AG09309 (cell line): ENCODE measurements around the gene CHTF18.
A peak's percentile ranks its signal among the peaks of the same experiment; 100 is the strongest.

ENCODE experiments used
- DNase-seq: peaks from one replicate; pipeline ENCODE4 v3.0.0-alpha.2; 2010; ENCODE audit warnings: low read depth
- H3K4me3 ChIP-seq: 2 replicates; pipeline ENCODE4 v1.5.1; 2011; ENCODE audit warnings: mild to moderate bottlenecking, low read depth, low read length, moderate library complexity; ENCODE audit not compliant: control insufficient read depth
- TF ChIP-seq, protein P1 (sequence below): IDR thresholded peaks from 2 replicates; pipeline ENCODE4 v1.5.1; 2011; ENCODE audit warnings: mild to moderate bottlenecking, low read depth, low read length, inconsistent platforms; ENCODE audit not compliant: insufficient read depth, control insufficient read depth; ENCODE audit errors: missing control alignments

Gene CHTF18

DNA sequence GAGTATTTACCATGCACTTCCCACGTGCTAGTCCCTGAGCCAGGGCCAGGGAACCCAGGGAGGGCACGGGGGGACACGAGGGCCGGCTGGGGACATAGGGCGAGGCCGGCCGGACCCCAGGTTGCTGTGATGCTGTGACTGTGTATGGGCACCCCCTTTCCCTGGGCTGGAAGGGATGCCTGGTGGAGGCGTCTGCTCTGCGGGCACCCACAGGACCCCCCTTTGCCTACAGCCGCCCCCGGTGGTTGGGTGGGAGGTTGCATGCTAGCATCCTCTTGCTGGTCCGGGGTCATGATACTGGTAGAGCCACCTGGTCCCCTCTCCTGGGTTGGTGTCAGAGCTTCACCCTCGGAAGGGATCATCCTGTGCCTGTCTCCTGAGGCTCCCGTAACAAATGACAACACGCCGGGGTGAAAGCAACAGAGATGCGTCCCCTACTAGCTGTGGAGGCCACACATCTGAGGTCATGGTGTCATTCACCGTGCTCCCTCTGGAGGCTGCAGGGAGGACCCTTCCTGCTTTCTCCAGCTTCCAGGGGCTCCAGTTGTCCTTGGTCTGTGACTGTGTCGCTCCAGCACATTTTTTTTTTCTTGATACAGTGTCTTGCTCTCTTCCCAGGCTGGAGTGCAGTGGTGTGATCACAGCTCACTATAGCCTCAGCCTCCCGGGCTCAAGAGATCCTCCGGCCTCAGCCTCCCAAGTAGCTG is 44.5 kb upstream of the CHTF18 start:
- no peak for DNase-seq
- TF ChIP-seq, protein P1, sequence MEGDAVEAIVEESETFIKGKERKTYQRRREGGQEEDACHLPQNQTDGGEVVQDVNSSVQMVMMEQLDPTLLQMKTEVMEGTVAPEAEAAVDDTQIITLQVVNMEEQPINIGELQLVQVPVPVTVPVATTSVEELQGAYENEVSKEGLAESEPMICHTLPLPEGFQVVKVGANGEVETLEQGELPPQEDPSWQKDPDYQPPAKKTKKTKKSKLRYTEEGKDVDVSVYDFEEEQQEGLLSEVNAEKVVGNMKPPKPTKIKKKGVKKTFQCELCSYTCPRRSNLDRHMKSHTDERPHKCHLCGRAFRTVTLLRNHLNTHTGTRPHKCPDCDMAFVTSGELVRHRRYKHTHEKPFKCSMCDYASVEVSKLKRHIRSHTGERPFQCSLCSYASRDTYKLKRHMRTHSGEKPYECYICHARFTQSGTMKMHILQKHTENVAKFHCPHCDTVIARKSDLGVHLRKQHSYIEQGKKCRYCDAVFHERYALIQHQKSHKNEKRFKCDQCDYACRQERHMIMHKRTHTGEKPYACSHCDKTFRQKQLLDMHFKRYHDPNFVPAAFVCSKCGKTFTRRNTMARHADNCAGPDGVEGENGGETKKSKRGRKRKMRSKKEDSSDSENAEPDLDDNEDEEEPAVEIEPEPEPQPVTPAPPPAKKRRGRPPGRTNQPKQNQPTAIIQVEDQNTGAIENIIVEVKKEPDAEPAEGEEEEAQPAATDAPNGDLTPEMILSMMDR, result no peak
- H3K4me3 ChIP-seq, result no peak overlapping the region

DNA sequence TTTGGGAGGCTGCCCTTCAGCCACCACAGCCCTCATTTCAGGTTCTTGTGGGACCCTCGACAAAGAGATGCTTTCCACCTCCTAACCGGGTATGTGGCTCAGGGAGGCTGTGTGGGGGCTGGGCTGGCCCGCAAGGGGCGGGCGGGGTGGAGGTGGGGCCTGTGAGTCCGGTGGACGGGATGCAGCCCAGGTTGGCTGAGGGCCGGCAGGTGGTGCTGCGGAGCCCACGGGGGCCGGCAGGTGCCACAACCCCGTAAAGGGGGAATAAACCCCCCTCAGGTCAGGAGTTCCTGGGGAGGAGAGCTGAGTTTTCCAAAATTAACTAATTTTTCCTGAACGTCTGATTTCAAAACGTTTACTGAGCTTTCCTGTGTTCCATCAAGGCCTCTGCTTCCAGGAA is 42.7 kb upstream of the CHTF18 start:
- DNase-seq, result no peak
- TF ChIP-seq, protein P1, result peak; percentile 32
- no peak overlapping the region for H3K4me3 ChIP-seq

DNA sequence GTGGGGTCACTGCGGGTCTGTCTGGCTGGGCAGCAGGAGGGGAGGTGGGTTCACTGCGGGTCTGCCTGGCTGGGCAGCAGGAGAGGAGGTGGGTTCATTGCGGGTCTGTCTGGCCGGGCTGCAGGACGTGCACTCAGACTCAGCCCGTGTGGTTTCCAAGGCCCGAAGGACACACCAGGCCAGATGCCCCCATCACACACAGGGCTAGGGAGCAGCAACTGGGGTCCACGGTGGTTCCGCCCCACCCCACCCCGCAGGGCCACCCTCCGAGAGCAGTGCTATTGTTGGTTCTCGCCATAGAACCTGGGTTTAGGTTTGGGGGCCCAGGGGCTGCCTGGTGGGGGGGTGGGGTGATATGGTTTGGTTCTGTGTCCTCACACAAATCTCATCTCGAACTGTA is 41.8 kb upstream of the CHTF18 start:
- TF ChIP-seq, protein P1, result no peak
- no peak for DNase-seq
- H3K4me3 ChIP-seq, result no peak overlapping the region

DNA sequence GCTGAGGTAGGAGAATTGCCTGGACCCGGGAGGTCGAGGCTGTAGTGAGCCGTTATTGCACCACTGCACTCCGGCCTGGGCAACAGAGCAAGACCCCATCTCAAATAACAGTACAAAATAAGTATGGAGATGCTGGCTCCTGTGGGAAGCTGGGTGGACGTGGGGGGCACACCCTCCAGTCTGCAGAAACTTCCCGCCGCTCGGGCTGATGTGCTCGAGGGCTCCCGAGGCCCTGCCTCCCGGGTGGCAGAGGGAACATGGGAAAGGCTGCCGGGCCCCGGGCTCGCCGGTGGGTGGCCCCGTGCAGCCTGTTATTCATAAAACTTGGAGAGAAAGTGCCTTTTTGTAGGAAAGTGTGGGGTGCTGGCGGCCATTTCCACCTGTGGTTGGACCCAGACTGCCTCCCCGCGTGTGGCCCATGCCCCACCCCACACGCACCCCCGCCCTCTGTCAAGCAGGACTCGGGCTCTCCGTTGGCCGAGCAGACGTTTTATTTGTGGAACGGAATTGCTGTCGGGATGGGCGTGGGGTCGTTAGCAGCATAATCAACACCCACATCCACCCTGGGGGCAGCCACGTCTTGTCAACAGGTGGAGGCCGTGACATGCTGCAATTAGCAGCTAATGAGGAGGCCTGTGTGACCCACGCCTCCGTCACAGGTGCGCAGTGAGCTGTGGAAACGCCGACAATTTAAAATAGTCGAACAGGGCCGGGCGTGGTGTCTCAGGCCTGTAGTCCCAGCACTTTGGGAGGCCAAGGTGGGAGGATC is 40.3 kb upstream of the CHTF18 start:
- DNase-seq, result no peak
- no peak overlapping the region for H3K4me3 ChIP-seq
- TF ChIP-seq, protein P1, result no peak

DNA sequence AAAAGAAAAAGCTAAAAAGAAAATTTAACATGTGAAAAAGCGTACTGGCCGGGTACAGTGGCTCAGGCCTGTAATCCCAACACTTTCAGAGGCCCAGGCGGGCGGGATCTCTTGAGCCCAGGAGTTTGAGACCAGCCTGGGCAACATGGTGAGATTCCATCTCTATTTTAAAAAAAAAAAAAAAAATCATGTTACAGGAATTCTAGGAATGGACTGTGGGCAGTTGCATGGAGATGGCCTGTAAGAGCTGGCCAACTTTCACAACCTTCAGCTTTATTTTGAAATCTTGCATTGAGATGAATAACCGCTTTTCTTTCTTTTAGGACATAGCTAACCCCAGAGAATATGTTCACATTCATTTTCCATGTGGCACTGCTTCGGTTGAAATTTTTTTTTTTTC is 39.4 kb upstream of the CHTF18 start:
- no peak overlapping the region for H3K4me3 ChIP-seq
- TF ChIP-seq, protein P1, result no peak
- DNase-seq, result peak; percentile 87

DNA sequence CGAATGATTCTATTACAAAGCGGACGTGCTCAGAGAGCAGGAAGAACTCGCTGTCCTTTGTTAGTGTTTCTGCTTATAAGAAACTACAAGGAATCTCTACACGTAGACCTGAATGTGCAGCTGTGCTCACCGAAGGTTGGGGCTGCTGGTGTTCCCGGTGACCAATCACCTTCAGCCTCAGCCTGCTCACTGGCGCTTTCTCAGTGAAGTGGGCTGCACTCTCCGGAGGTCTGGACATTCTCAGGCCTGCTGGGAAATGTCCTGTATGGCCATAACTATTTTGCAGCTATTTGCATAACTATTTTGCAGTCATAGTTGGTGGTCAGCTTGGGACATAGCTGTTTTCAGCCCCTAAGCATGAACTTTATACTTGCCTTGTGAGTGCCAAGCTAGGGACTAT is 37.9 kb upstream of the CHTF18 start:
- DNase-seq, result no peak
- H3K4me3 ChIP-seq, result no peak overlapping the region
- TF ChIP-seq, protein P1, result no peak
